Stimulated activated CD4-positive, alpha-beta T cell treated with anti-CD3 and anti-CD28 coated beads, Interleukin-12 subunit alpha, Interleukin-12 subunit beta, amount 100 ng/mL, for 24 hours (primary cell): ENCODE data around the gene CITED2.
A peak's percentile ranks its signal among the peaks of the same experiment; 100 is the strongest.

Experiments
- DNase-seq, 2 experiments: peaks; one replicate each; pipeline ENCODE4 v3.0.0-alpha.2; 2020; ENCODE audit warnings: low read depth in 2 of 2

The CITED2 gene

GRCh38 chr6:139330826-139331500, 43.5 kb downstream of the CITED2 start:
- no peak for DNase-seq

GRCh38 chr6:139330306-139330705, 44.1 kb downstream of the CITED2 start:
- no peak for DNase-seq

GRCh38 chr6:139329224-139329623, 45.2 kb downstream of the CITED2 start:
- no peak for DNase-seq

- DNase-seq, result no peak
These were observed 47.4 kb downstream of the CITED2 start for GRCh38 chr6:139327038-139327437.

- no peak for DNase-seq
These were observed 48.8 kb downstream of the CITED2 start for GRCh38 chr6:139325686-139326085.

- no peak for DNase-seq
These were observed 49.3 kb downstream of the CITED2 start for GRCh38 chr6:139325125-139325524.

- DNase-seq, result no peak
These were observed 50.2 kb downstream of the CITED2 start for GRCh38 chr6:139324301-139324555.

GRCh38 chr6:139323511-139324300, 50.7 kb downstream of the CITED2 start:
- DNase-seq, result peak; percentile 51 to 74
